Eye (tissue), 1 donor: ENCODE measurements around the gene ZFHX3.
"Not testable (repeated sequence)": the region's sequence is repeated elsewhere in the genome, so short reads cannot be mapped to it uniquely, and the experiment has no call there.

Source experiments
- DNase-seq: peaks from one replicate; pipeline ENCODE4 v3.0.0-alpha.2; 2015

ZFHX3 gene, protein sequence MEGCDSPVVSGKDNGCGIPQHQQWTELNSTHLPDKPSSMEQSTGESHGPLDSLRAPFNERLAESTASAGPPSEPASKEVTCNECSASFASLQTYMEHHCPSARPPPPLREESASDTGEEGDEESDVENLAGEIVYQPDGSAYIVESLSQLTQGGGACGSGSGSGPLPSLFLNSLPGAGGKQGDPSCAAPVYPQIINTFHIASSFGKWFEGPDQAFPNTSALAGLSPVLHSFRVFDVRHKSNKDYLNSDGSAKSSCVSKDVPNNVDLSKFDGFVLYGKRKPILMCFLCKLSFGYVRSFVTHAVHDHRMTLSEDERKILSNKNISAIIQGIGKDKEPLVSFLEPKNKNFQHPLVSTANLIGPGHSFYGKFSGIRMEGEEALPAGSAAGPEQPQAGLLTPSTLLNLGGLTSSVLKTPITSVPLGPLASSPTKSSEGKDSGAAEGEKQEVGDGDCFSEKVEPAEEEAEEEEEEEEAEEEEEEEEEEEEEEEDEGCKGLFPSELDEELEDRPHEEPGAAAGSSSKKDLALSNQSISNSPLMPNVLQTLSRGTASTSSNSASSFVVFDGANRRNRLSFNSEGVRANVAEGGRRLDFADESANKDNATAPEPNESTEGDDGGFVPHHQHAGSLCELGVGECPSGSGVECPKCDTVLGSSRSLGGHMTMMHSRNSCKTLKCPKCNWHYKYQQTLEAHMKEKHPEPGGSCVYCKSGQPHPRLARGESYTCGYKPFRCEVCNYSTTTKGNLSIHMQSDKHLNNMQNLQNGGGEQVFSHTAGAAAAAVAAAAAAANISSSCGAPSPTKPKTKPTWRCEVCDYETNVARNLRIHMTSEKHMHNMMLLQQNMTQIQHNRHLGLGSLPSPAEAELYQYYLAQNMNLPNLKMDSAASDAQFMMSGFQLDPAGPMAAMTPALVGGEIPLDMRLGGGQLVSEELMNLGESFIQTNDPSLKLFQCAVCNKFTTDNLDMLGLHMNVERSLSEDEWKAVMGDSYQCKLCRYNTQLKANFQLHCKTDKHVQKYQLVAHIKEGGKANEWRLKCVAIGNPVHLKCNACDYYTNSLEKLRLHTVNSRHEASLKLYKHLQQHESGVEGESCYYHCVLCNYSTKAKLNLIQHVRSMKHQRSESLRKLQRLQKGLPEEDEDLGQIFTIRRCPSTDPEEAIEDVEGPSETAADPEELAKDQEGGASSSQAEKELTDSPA (N-terminal part only)

DNA sequence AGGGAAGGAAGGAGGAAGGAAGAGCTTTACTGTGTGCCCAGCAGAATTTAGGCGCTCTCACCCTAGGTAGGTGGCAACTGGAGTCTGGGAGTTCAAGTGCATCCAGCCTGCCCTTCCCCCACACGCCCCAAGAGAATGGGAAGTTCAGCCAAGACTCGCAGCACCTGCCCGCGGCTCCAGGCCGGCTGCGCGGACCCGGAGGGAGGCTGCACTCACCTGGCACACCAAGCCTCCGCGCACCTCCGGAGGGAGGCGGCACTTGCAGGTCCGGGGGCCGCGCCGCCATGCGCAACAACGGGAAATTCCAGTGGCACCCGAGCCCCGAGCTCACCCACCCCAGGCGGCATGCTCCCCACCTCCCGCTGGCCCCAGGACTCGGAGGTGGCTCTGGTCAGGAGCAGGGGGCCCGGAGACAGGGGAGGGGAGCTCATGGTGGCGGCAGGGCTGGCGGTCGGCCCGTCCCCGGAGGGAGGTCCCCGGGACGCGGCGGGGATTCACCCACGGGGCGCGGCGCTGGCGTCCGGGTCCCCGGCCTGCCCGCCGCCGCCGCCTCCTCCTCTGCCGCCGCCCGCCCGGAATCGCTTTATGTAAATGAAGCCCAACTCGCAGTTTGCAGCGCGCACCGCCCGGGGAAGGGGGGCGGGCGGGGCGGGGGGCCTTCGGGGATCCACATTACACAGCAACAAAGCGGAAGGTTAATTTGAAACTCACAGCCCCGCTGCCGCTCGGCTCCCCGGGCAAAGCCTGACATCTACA, at the start of gene ZFHX3:
TSS of gene ZFHX3 (minus strand) at position 593 of the 756 bp plus-strand sequence. CDS start 87,983 bp downstream, outside the sequence.
- peak; percentile 88 for DNase-seq

- no peak for DNase-seq
Measured at GRCh38 chr16:73096510-73096909, 48.6 kb upstream of the ZFHX3 start.

GRCh38 chr16:73095885-73096421, 48.0 kb upstream of the ZFHX3 start:
- DNase-seq, result peak; percentile 52

DNA sequence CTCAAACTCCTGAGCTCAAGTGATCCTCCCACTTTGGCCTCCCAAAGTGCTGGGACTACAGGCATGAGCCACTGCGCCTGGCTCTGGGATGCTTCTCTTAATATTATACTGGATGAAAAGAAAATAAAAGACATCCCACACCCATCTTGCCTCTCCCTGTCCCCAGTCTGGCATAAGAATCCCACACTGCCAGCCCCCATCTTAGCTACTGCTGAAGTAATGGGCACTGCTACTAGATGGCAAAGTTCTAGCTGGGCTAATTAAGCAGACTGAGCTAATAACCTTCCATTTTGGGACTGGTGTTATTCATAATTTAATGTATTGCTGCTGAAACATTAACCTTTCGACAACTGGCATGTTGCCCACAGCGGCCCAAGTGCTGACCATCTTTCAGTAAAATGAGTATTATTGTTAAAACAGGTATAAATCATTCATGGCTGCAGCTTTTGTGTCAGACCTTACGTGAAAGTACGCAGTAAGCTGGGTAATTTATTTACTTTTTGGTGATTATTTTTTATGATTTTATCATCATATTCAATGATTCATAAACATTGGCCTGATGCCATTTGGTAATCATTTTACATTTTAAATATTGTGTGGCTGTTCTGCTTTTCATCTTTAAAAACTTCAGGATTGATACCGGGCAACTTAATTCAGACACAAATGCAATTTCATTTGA, 47.4 kb upstream of the ZFHX3 start:
- no peak for DNase-seq

DNA sequence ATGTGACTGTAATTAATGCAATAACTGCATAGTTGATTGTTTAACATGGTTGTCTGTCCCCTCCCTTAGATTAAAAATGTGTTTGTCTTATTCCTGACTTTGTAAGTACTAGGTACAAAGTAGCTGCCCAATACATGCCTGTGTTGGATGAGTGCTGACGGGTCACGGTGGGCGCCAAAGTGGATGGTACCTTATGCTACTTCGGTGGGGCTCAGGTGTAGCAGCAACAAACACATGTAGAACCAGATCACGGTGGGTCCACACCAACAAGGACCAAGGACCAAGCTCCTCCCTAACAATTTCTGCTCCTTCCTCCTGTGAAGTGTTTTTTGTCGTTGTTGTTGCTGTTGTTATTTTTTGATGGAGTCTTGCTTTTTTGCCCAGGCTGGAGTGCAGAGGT, 46.4 kb upstream of the ZFHX3 start:
- DNase-seq, result no peak

DNA sequence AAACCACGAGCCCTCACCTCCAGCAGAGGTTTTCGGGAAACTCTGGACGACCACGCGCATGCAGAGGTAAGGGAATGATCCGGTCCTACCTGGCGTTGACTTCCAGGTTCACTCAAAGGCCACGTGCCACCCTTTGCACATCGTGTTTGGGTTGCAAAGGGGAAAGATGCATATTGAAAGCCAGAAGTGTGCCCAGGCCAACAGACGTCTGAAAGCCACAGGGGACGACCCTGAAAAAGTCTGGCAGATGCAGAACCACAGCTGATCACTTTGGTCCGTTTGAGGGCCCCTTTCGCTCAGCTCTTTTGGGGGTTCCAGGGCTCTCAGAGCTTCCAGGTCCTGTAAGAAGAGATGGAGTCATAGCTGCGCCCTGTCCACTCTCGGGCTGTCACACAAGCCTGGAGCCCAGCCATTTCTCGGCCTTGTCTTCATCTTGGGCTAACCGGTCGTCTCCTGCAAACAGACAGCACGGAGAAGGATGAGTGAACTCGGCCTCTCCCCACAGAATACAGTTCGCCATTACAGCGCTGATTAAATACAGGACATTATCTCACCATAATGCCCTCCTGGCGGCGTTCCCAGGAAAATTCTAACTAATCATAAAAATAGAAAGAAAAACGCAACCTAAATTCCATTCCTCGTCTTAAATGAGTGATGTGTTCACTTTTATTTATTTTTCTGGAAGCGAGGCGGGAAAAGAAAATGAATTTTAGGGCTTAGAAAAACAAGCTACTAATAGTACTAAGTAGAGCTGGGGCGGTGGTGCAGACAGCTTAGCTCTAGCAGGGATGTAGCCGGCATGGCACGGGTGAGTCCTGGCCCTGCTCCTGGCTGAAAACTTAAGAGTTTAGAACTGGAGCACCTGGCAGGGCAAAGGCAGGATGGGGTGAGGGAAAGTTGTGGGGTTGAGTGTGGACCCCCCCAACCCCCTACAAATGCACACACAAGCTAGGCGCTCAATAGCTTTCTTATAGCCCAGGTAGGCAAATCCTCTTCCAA, 45.5 kb upstream of the ZFHX3 start:
- DNase-seq, result peak; percentile 51

GRCh38 chr16:73092236-73092781, 44.4 kb upstream of the ZFHX3 start:
- no peak for DNase-seq

GRCh38 chr16:73091174-73091573, 43.2 kb upstream of the ZFHX3 start:
- no peak for DNase-seq

GRCh38 chr16:73089420-73089819, 41.5 kb upstream of the ZFHX3 start:
- DNase-seq, result peak; percentile 58

GRCh38 chr16:73086108-73086507, 38.2 kb upstream of the ZFHX3 start:
- DNase-seq, result no peak

DNA sequence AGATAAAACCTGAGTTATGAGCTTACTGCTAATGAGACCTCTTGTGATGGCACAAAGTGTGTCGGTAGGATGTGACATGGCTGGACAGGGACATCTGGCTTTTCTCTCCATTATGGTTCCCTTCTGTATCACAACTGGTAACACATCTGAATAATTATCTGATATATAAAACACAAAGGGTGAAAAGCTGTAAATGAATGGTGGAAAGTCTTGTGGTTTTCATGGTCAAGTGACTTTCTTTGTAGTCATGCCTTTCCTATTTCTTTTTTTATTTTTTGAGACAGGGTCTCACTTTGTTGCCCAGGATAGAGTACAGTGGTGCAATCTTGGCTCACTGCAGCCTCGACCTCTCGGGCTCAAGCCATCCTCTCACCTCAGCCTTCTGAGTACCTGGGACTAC, 35.3 kb upstream of the ZFHX3 start:
- no peak for DNase-seq

DNA sequence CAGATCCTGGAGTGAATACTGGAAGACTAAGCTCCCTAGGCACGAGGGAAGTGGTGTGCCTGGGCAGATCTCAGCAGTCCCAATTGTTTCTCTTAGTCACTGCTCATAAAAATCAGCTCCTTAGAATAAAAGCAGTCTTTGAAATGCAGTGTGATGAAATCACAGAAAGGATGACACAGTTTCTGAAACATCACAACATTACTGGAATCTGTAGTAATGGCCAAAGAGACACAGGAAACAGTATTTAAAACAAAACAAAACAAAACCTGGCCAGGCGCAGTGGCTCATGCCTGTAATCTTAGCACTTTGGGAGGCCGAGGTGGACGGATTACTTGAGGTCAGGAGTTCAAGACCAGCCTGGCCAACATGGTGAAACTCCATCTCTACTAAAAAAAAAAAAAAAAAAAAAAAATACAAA, 34.7 kb upstream of the ZFHX3 start:
- not testable (repeated sequence) for DNase-seq

DNA sequence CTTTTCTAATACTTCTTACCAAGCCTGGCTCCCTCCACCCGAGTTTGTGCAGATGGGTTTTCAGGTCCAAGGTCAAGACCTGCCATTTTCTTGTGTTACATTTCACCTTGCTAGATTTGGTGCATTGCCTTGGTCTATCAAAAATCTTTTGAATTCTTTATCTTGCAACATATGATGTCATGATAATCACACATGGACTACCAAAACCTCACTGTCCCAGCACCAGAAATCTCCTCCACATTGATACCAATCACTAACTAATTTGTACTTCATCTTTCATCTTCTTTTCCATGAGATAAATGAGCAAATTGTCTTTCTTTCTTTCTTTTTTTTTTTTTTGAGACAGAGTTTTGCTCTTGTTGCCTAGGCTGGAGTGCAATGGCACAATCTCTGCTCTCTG, 33.0 kb upstream of the ZFHX3 start:
- no peak for DNase-seq

DNA sequence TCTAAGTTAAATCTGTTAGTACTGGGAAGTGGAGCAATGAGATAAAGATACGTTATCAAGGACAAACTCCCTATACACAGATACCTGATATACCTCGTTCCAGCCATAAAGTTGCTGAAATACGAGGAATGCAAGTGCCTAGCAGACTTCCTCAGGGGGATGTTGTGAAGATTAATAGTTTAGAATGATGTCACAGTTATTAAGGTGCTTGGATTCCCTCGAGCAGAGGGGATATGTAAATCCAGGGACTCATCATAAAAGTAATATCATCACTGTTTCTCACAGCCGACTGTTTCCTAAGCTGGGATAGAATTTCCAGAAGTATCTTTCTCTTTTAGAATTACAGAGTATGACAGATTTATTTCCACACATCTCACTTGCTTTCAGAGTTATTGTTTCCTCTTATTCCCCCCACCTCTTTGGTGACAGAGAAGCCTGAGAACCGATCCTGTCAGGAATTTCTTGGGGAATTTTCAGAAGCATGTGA, 28.4 kb upstream of the ZFHX3 start:
- DNase-seq, result no peak

GRCh38 chr16:73074382-73074781, 26.5 kb upstream of the ZFHX3 start:
- no peak for DNase-seq

DNA sequence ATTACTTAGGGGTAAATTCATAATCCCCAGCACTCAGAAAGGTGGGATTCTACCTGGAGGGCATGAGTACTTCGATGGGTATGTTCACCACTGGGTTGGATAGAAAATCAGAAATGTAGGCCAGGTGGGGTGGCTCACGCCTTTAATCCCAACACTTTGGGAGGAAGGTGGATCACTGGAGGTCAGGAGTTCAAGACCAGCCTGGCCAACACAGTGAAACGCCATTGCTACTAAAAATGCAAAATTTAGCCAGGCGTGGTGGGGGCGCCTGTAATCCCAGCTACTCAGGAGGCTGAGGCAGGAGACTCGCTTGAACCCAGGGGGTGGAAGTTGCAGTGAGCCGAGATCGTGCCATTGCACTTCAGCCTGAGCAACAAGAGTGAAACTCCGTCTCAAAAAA, 24.1 kb upstream of the ZFHX3 start:
- DNase-seq, result not testable (repeated sequence)

DNA sequence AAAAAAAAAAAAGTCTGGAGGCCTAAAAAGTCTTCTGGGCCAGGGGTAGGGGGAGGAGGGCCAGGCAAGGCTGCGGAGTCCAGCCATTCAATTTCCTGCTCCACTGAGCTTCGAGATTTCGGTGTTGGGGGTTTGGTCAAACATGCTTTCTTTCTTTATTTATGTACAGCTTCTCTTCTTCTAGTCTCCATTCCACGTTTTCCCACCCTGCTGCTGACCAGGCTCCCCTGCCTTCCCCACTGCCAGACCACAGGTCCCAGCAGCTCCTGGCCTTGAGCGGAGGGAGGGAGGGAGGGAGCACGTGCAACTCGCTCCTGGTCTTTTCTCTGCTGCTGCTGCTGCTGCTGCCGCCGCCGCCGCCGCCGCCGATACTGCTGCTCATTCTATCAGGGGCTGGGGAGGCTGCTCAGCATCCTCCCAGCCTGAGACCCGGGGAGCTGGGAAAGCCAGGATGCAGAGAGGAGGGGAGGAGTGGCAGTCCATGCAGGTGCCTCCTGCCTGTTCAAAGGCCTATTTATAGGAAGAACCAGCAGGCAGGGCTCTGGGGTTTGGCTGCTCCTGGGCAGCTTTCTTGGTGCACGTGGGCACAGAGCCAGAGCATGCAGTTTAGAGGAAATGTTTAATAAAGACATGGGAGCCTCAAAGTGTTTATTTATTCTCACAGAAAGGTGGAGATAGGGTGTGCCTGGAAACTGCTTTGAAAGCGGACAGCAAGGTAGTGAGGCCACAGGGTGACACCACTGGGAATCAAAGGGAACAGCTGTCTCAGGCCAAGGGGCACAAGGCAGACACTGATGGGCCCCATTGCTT, 23.4 kb upstream of the ZFHX3 start:
- DNase-seq, result peak; percentile 89

DNA sequence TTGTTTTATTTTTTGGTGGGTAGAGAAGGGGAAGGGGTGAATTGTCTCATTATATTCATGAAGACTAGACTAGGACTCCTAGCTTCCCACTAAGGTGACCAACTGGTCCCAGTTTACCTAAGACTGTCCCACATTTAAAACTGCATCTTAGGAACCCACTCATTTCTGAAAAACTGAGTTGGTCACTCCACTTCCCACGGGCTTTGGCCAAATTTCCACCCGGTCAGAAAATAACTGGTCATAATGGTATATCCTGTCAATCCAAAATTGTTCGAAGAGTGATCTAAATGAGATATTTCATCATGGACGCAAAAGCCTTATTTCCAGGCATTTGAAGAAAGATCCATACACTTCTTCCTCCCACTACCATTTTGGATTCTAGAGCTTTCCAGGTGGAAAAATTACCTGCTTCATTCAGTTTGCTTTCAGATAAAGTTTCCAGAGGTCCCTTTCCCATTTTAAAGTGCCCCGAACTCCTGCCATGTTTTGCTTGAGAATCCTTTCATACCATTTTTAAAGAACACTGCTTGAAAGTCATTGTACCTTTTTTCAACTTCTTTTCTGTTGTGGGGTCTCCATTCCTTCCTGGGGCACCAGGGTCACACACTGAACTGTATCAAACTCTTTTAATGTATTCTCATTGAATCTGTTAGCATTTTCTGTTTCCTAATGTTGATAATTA, 21.8 kb upstream of the ZFHX3 start:
- peak; percentile 19 for DNase-seq
